Right lobe of liver (tissue), 6 donors: ENCODE data around the gene MINAR2. TPM values are rescaled to one million over a fixed set of nuclear protein-coding genes. Genes with fewer than 3 reads are reported as not detected.

Experiments used
- ATAC-seq, 4 donors: fragments of 200-7000 bp; cut with Tn5 transposase; one replicate each; pipeline ENCODE4 v1.9.1; 2020; ENCODE audit warnings: mild to moderate bottlenecking in 4 of 4, moderate library complexity in 4 of 4
- DNase-seq, 3 donors: peaks; one replicate each; pipeline ENCODE4 v3.0.0-alpha.2; 2020
- H3K27ac ChIP-seq, 3 donors: fragments of 200-600 bp; one replicate each; pipeline ENCODE4 v1.8.0; 2022
- H3K27me3 ChIP-seq, 2 donors: fragments of 200-600 bp; one replicate each; pipeline ENCODE4 v1.8.0; 2022
- H3K36me3 ChIP-seq, 4 donors: fragments of 200-600 bp; sonication (generic) in 1 of 4; one replicate each; pipeline versions ENCODE4 v1.5.1 to v1.8.0; 2017 to 2022; ENCODE audit warnings: control low read depth in 1 of 4
- H3K4me1 ChIP-seq, 4 donors: fragments of 200-600 bp; sonication (generic) in 1 of 4; one replicate each; pipeline versions ENCODE4 v1.5.1 to v1.8.0; 2017 to 2022; ENCODE audit warnings: control low read depth in 1 of 4
- H3K4me3 ChIP-seq, 3 donors: fragments of 200-600 bp; one replicate each; pipeline ENCODE4 v1.8.0; 2022
- H3K9me3 ChIP-seq, 4 donors: fragments of 200-600 bp; sonication (generic) in 1 of 4; one replicate each; pipeline versions ENCODE4 v1.5.1 to v1.8.0; 2017 to 2022; ENCODE audit warnings: control low read depth in 1 of 4
- CTCF ChIP-seq, 4 donors: fragments of 200-600 bp in 3 of 4; fragments of 450-650 bp in 1 of 4; IDR thresholded peaks; one replicate each; pipeline versions ENCODE4 v1.5.1 to v1.8.0; 2016 to 2022; ENCODE audit warnings: antibody characterized with exemption in 4 of 4, mild to moderate bottlenecking in 2 of 4
- POLR2A ChIP-seq: fragments of 450-650 bp; IDR thresholded peaks from one replicate; pipeline ENCODE4 v1.6.1; 2017; ENCODE audit warnings: antibody characterized with exemption, mild to moderate bottlenecking
- WGBS: methylation state at CpG from one replicate; pipeline ENCODE4 v1.1.6; 2018; ENCODE audit warnings: low coverage, low lambda C conversion rate; ENCODE audit not compliant: insufficient coverage; ENCODE audit errors: missing lambda C conversion rate; 5-methylcytosine and 5-hydroxymethylcytosine counted together
- intact Hi-C, 2 donors: fragments of 100-400 bp; cut with DNase I; formaldehyde crosslinking; loops; one replicate each; pipeline versions ENCODE4 v1.11.2 to v1.14.1; 2022
- total RNA-seq, 6 experiments: library from RNA; depleted of rRNA in 2 of 6; stranded (reverse); fragments of >200 nt in 2 of 6; fragmentation: NEBNext Ultra II Directional in 3 of 6; extraction: Animal tissue kit (Norgen Biotek cat#: 25700) in 3 of 6; gene quantifications; one replicate each; pipeline versions ENCODE4 v1.1.0 to v1.2.4, GENCODE V29; 2016 to 2023
- donor health status: DM: no; HTN: yes; CAD: no.
- donor health status: DM: no; HTN: no; CAD: no.
- donor health status: DM: no; HTN: no; CAD: no.
- donor health status: DM: no; HTN: yes; CAD: no.
- donor health status: DM: no; HTN: yes; CAD: no.

The MINAR2 gene
- total RNA-seq, 6 experiments from 2014 or later: not detected

DNA sequence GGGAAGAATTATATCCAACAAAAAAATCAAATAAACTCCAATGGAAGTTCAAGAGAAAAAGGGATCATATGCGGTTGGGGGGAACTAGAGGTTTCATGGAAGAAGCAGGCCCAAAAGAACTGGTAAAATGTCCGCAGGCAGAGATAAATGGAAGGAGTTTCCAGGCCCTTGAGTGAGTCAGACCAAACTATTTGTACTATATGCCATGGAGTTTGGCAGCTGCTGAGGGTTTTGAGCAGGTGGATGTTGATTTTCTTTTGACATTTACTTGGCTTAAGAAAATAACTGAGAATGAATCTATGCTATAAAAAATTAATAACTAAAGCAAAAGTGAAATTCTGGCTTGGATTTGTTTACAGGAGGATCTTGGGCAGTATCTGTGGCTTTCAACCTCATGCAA is 33.7 kb downstream of the MINAR2 start:
- no peaks in the 10 kb centered on the region for H3K4me1 ChIP-seq
- intact Hi-C loops: no loop called here
- TF ChIP-seq POLR2A (no peak), CTCF (IDR thresholded peaks at IDR 0.05) (no peak)
- H3K4me3 ChIP-seq: no peak overlapping the region
- ATAC-seq (no peak), DNase-seq (no peak)
- no peaks in the 10 kb centered on the region for H3K27me3 ChIP-seq
- H3K9me3 ChIP-seq: no peaks in the 10 kb centered on the region
- no peak overlapping the region for H3K27ac ChIP-seq
- H3K36me3 ChIP-seq: no peaks in the 10 kb centered on the region
- WGBS: 53% methylated on average over 2 of the region's 2 CpGs

DNA sequence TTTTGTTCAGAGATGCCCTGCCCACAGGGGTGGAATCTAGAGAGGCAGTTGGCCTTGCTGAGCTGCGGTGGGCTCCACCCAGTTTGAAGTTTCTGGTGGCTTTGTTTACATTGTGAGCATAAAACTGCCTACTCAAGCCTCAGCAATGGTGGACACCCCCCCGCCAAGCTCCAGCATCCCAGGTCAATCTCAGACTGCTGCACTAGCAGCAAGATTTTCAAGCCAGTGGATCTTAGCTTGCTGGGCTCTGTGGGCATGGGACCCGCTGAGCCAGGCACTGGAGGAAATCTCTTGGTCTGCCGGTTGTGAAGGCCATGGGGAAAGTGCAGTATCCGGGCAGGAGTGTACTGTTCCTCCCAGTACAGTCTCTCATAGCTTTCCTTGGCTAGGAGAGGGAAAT is 55.5 kb downstream of the MINAR2 start:
- DNase-seq (no peak), ATAC-seq (no peak)
- Histone ChIP-seq H3K4me3 (no peak overlapping the region), H3K4me1 (no peaks in the 10 kb centered on the region), H3K27me3 (no peaks in the 10 kb centered on the region), H3K27ac (no peak overlapping the region), H3K36me3 (no peaks in the 10 kb centered on the region), H3K9me3 (no peaks in the 10 kb centered on the region)
- intact Hi-C loops: no loop called here
- TF ChIP-seq POLR2A: no peak
- no peak for TF ChIP-seq CTCF (IDR thresholded peaks at IDR 0.05)
- WGBS: 88% methylated on average over 3 of the region's 5 CpGs

GRCh38 chr5:129804705-129805104 is 56.8 kb downstream of the MINAR2 start:
- TF ChIP-seq CTCF (IDR thresholded peaks at IDR 0.05): no peak
- TF ChIP-seq POLR2A: no peak
- DNase-seq: no peak
- H3K9me3 ChIP-seq: no peaks in the 10 kb centered on the region
- 19% methylated on average over 4 of the region's 7 CpGs for WGBS
- H3K27me3 ChIP-seq: no peaks in the 10 kb centered on the region
- H3K36me3 ChIP-seq: no peaks in the 10 kb centered on the region
- intact Hi-C loops: no loop called here
- no peak overlapping the region for H3K4me3 ChIP-seq
- H3K4me1 ChIP-seq: no peaks in the 10 kb centered on the region
- no peak for ATAC-seq
- H3K27ac ChIP-seq: no peak overlapping the region

- WGBS: 16% methylated on average over 3 of the region's 3 CpGs
- Histone ChIP-seq H3K36me3 (no peaks in the 10 kb centered on the region), H3K9me3 (no peaks in the 10 kb centered on the region), H3K27ac (no peak overlapping the region), H3K27me3 (no peaks in the 10 kb centered on the region), H3K4me1 (no peaks in the 10 kb centered on the region), H3K4me3 (no peak overlapping the region)
- intact Hi-C loops: no loop called here
- ATAC-seq (no peak), DNase-seq (no peak)
- TF ChIP-seq POLR2A (no peak), CTCF (IDR thresholded peaks at IDR 0.05) (no peak)
Measured at GRCh38 chr5:129807162-129807814, 59.4 kb downstream of the MINAR2 start.

Other genes starting within 250 kb of the MINAR2 start
- 1 to 10 TPM; 1.2 to 4.6 (median 1.4) TPM for gene CHSY3, start 156.4 kb downstream of the MINAR2 start, total RNA-seq